ENCODE results near the gene DNAH10. TPM values are rescaled to one million over a fixed set of nuclear protein-coding genes. Genes with fewer than 3 reads are reported as not detected.

DNAH10 gene
- total and polyA plus RNA-seq, 2 experiments from 2014 or later = 0.22 to 0.60 TPM

- Histone ChIP-seq H3K9me2 (replicated peaks; ENCODE audit: insufficient read depth) (no peaks in the 10 kb centered on the region), H3K36me3 (replicated peaks; ENCODE audit: insufficient read depth, low read depth) (no peaks in the 10 kb centered on the region), H4K20me1 (ENCODE audit: insufficient read depth, poor library complexity, severe bottlenecking) (no peaks in the 10 kb centered on the region), H3K79me2 (peaks cover 47% of the 10 kb centered on the region), H3K4me3 (no peak overlapping the region), H3K27ac (peak overlapping the region; percentile 30), H3K4me1 (ENCODE audit: insufficient read depth) (peaks cover 9% of the 10 kb centered on the region), H3K4me2 (peak overlapping the region; percentile 92), H2AFZ (no peak overlapping the region), H3K27me3 (no peaks in the 10 kb centered on the region), H3K9me3 (ENCODE audit: low read depth) (no peaks in the 10 kb centered on the region)
- no peak for DNase-seq (ENCODE audit: low spot score)
- no peak for TF ChIP-seq EZH2phosphoT487 (IDR thresholded peaks at IDR 0.05; ENCODE audit: low read depth, severe bottlenecking, unreplicated experiment)
- no peak for TF ChIP-seq EZH2 (IDR thresholded peaks at IDR 0.05; ENCODE audit: borderline replicate concordance)
- TF ChIP-seq, protein P1, sequence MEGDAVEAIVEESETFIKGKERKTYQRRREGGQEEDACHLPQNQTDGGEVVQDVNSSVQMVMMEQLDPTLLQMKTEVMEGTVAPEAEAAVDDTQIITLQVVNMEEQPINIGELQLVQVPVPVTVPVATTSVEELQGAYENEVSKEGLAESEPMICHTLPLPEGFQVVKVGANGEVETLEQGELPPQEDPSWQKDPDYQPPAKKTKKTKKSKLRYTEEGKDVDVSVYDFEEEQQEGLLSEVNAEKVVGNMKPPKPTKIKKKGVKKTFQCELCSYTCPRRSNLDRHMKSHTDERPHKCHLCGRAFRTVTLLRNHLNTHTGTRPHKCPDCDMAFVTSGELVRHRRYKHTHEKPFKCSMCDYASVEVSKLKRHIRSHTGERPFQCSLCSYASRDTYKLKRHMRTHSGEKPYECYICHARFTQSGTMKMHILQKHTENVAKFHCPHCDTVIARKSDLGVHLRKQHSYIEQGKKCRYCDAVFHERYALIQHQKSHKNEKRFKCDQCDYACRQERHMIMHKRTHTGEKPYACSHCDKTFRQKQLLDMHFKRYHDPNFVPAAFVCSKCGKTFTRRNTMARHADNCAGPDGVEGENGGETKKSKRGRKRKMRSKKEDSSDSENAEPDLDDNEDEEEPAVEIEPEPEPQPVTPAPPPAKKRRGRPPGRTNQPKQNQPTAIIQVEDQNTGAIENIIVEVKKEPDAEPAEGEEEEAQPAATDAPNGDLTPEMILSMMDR (IDR thresholded peaks at IDR 0.05; ENCODE audit: poor library complexity) = no peak
- 81% methylated on average over 10 of the region's 10 CpGs for WGBS (ENCODE audit: low lambda C conversion rate, missing lambda C conversion rate)
Measured at GRCh38 chr12:123713823-123714585, 48.1 kb upstream of the DNAH10 start.

- TF ChIP-seq EZH2 (IDR thresholded peaks at IDR 0.05; ENCODE audit: borderline replicate concordance) (no peak), EZH2phosphoT487 (IDR thresholded peaks at IDR 0.05; ENCODE audit: low read depth, severe bottlenecking, unreplicated experiment) (no peak)
- TF ChIP-seq, protein P1 (IDR thresholded peaks at IDR 0.05; ENCODE audit: poor library complexity) = no peak
- H3K79me2 ChIP-seq = peaks cover 47% of the 10 kb centered on the region
- H3K9me2 ChIP-seq (replicated peaks; ENCODE audit: insufficient read depth) = no peaks in the 10 kb centered on the region
- 78% methylated on average over 2 of the region's 2 CpGs for WGBS (ENCODE audit: low lambda C conversion rate, missing lambda C conversion rate)
- no peaks in the 10 kb centered on the region for H4K20me1 ChIP-seq (ENCODE audit: insufficient read depth, poor library complexity, severe bottlenecking)
- no peak overlapping the region for H2AFZ ChIP-seq
- no peak overlapping the region for H3K4me2 ChIP-seq
- H3K36me3 ChIP-seq (replicated peaks; ENCODE audit: insufficient read depth, low read depth) = no peaks in the 10 kb centered on the region
- H3K27me3 ChIP-seq = no peaks in the 10 kb centered on the region
- no peak overlapping the region for H3K4me3 ChIP-seq
- H3K27ac ChIP-seq = no peak overlapping the region
- H3K4me1 ChIP-seq (ENCODE audit: insufficient read depth) = peaks cover 16% of the 10 kb centered on the region
- DNase-seq (ENCODE audit: low spot score) = no peak
- no peaks in the 10 kb centered on the region for H3K9me3 ChIP-seq (ENCODE audit: low read depth)
Measured at GRCh38 chr12:123715195-123715594, 46.9 kb upstream of the DNAH10 start.

DNA sequence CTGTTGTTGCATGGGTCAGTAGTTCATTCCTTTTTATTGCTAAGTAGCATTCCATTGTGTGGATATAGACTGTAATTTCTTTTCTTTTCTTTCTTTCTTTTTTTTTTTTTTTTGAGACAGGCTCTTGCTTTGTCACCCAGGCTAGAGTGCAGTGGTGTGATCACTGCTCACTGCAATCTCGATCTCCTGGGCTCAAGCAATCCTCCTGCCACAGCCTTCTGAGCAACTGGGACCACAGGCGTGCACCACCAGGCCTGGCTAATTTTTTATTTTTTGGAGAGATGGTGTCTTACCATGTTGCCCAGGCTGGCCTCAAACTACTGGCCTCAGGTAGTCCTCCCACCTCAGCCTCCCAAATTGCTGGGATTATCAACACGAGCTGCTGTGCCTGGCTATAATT is 44.8 kb upstream of the DNAH10 start:
- H3K9me3 ChIP-seq (ENCODE audit: low read depth) = no peaks in the 10 kb centered on the region
- no peak overlapping the region for H2AFZ ChIP-seq
- 90% methylated on average over 3 of the region's 3 CpGs for WGBS (ENCODE audit: low lambda C conversion rate, missing lambda C conversion rate)
- no peaks in the 10 kb centered on the region for H3K36me3 ChIP-seq (replicated peaks; ENCODE audit: insufficient read depth, low read depth)
- TF ChIP-seq EZH2 (IDR thresholded peaks at IDR 0.05; ENCODE audit: borderline replicate concordance) = no peak
- TF ChIP-seq, protein P1 (IDR thresholded peaks at IDR 0.05; ENCODE audit: poor library complexity) = no peak
- no peak for TF ChIP-seq EZH2phosphoT487 (IDR thresholded peaks at IDR 0.05; ENCODE audit: low read depth, severe bottlenecking, unreplicated experiment)
- H3K9me2 ChIP-seq (replicated peaks; ENCODE audit: insufficient read depth) = no peaks in the 10 kb centered on the region
- peaks cover 49% of the 10 kb centered on the region for H3K79me2 ChIP-seq
- no peak overlapping the region for H3K4me2 ChIP-seq
- H3K27me3 ChIP-seq = no peaks in the 10 kb centered on the region
- peaks cover 19% of the 10 kb centered on the region for H3K4me1 ChIP-seq (ENCODE audit: insufficient read depth)
- H3K4me3 ChIP-seq = no peak overlapping the region
- no peaks in the 10 kb centered on the region for H4K20me1 ChIP-seq (ENCODE audit: insufficient read depth, poor library complexity, severe bottlenecking)
- no peak overlapping the region for H3K27ac ChIP-seq
- DNase-seq (ENCODE audit: low spot score) = no peak
